CD4-positive, alpha-beta T cell treated with Interleukin-4 for 1 hour (primary cell): ENCODE results near the gene SH3PXD2B.

Experiments
- DNase-seq, 2 donors: peaks; one replicate each; pipeline ENCODE4 v3.0.0-alpha.2; 2020 to 2022

Gene SH3PXD2B

DNA sequence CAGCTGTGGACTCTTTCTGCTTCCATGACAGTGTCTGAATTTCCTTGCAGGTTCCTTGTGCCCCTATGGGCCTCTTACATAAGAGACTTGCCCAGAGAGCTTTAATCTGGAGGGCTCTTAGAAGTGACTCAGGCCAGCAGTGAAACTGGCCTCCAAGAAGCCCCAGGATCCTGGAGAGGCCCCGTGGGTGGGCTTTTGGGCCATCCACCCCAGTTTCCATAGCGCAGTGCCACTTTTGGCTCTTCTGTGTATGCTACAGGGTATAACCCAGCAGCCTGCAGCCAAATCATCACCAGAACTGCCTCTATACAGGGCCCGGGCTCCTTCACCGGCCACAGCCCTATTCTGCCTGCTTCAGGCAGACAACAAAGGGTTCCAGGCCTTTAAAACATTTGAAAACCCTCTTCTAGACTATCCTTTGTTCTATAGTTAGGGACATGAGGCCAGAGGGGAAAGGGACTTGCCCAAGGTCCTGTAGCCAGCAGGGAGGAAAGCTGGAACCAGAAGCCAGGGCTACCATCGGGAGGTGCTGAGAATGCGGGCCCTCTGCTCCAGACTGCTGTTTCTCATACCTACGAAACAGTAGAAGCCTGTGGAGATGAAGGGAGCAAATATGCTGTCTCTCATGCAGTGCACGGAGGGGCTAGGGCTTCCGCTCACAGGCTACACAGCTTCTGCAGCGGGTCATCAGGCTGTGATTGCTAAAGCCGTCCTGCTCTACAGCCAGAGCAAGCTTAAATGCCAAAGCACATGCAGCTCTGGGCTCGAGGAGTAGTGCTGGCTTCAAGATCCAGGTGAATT is 18.0 kb downstream of the SH3PXD2B start:
- DNase-seq = no peak

DNA sequence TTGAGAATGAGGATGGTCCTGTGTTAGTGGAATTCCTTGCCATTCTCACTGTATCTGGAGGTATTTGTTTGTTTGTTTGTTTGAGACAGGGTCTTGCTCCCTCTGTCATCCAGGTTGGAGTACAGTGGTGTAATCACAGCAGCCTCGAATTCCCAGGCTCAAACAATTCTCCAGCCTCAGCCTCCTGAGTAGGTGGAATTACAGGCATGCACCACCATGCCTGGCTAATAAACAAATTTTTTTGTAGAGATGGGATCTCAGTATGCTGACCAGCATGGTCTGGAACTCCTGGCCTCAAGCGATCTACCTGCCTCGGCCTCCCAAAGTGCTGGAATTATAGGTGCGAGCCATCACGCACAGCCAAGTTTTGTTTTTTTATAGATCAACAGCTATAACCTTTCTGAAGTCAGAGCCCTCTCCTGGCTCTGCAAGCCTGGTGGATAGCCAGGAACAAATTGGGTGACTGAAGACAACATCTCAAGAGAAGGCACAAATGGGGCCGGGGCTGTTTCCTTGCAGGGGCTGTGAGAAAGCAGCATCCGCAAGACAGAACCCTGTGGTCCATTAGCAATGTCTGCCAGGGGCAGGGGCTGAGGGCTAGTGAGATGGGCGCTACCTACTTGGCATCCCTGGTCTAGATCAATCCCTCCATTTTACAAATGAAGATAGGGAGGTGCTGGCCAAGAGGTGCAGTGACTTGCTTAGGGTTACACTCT is 18.8 kb downstream of the SH3PXD2B start:
- DNase-seq = no peak

DNA sequence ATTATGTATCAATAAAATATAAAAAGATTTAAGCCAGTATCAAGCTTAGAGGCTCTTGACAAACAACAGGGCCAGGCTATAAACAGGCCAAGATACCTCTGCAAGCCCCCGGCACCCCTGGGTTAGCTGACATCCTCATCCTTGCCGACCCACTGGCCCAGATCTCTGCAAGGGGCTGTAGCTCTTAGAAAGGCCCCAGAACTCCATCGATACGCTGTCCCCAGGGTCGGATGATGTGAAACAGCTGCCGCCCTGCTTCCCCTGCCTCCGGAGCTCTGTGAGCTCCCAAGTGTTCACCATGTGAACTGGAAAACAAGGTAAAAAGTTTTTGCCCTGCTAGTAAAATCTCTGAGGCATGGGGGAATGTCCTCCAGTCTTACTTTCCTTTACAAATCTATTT is 20.1 kb downstream of the SH3PXD2B start:
- no peak for DNase-seq

DNA sequence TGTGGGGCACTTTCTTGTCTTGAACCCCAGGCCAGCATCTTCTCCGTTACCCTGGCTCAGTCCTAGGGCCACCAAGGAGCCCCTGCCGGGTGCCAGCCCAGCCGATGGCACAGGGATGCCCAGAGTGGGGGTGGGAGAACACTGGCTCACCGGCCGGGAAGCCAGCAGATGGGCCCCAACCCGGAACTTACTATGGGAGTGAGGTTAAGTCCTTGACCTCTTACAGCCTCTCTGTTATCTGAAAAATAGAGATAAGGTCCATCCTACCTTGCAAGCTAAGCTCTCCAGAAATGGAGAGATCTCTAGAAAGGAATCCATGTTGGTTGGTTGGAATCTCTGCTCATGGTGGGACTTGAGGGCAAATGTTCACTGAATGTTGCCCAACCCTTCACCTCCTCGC is 20.8 kb downstream of the SH3PXD2B start:
- DNase-seq = no peak

DNA sequence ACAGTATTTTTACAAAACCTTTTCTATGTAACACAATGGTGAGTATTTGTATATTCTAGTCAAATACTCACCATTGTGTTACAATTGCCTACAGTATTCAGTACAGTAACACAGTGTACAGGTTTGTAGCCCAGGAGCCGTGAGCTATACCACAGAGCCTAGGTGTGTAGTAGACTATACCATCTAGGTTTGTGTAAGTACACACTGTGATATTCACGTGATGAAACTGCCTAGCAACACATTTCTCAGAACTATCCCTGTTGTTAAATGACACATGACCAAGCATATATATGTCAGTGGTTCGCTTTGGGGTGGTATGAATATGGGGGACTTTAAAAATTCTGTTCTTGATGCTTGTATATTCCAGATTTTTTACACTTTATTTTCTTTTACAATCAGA is 21.3 kb downstream of the SH3PXD2B start:
- DNase-seq = no peak

DNA sequence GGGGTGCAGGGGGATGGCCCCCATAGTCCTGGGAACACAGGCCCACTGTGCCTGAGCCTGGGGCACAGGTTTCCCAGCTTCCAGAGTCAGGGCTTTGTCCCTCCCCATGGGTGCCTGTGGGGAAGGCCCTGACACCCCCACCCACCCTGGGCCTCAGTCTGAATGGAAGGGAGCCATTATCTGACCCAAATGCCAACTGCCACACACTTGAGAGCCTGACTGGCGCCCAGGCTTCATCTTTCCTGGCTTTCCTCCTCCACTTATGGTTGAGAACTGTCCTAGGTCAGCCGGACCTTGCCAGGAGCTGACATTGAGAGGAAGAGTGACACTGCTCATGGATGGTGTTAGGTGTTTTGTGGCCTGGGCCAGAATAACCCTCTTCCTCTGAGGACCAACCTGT is 24.0 kb downstream of the SH3PXD2B start:
- no peak for DNase-seq

DNA sequence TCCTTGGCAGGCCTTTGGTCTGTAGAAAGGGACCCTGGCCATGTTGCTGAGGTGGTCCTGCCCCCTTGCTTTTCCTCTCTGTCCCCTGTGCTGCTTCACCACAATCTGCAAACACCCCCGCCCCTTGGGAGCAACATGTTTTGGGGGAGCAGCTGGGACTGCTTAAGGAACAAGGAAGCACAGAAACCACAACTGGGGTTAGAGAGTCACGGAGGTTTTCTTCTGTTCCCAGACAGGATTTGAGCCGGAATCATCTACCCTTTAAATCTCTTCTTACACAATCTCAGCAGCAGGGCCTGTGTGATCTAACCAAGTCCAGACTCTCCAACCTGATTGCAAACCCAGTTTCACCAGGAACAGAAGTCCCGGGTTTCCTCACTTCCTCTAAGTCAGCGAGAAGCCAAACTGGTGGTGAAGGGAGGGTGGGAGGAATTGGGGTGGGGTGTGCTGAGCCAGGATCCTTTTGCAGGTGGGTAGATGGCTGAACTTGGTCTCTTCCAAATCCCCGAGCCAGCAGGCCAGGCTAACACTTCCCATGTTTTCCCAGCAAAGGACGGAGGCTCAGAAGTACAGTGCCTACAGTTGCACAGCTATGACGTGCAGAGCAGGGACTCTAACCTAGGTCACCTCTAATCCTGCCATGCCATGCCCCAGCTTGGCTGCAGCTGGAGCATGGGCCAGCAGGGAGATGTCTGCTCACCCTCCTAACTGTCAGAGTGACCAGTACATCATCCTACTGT is 25.0 kb downstream of the SH3PXD2B start:
- DNase-seq = no peak

DNA sequence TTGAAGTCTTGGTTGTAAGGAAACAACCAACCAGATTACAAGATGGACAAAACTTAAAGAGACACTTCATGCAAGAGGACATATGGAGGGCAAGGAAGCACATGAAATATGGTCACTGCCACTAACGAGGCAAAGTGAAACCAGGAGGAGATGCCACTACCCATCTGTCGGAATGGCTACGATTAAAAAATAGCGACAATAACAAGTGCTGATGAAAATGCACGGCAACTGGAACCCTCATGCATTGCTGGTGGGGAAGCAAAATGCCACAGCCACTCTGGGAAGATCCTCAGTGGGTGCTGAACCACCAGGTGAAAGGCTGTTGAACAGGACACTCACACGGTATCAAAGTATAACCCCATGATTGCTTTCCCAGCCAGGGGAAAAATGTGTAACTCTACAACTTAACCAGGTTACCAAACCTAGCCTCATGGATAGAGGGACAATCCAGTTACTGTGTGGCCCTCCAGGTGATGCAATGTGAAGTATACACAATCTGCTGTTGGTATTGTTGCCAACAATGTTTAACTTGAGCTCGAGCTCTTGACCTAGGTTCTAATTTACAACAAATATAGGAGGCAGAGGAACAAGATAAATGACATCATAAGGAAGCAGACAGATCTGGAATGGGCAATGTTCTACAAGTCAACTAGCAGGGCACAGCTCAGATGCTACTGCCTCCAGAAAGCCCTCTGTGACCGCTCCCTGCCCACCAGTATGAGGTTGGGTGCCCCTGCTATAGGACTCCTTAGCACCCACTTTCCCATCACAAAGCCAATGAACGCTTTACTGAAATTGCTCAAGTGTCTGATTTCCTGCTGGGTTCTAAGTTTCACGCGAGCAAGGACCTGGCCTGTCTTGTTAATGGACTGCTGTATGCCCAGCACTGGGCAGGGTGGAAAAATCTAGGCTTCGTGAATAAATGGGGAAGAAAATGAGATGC is 25.8 kb downstream of the SH3PXD2B start:
- DNase-seq = no peak

DNA sequence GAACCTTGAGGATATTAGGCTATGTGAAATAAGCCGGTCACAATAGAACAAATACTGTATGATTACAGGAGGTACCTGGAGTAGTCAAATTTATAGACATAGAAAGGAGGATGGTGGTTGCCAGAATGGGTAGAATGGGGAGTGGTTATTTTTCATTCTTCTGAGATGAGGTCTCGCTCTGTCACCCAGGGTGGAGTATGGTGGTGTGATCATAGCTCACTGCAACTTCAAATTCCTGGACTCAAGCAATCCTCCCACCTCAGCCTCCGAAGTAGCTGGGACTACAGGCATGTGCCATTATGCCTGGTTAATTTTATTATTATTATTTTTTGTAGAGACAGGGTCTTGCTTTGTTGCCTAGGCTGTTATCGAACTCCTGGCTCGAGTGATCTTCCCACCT is 27.1 kb downstream of the SH3PXD2B start:
- no peak for DNase-seq

DNA sequence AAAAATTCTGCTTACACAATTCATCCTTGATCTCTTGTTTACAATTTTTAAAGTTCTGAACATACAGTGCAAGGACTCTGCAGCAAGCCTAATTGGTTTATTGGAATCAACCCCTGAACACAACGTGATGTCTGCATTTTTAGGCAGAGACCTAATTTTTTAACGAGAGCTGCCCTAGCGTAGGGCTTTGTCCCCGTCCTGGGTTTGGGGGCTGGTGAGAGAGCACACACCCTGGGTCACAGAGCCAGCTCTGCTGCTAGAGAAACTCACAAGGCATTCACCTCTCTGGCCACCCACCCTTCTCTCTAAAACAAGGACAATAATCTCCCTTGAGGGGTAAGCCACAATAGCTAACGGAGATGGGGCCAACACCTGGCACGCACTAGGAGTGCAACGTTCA is 28.2 kb downstream of the SH3PXD2B start:
- no peak for DNase-seq

DNA sequence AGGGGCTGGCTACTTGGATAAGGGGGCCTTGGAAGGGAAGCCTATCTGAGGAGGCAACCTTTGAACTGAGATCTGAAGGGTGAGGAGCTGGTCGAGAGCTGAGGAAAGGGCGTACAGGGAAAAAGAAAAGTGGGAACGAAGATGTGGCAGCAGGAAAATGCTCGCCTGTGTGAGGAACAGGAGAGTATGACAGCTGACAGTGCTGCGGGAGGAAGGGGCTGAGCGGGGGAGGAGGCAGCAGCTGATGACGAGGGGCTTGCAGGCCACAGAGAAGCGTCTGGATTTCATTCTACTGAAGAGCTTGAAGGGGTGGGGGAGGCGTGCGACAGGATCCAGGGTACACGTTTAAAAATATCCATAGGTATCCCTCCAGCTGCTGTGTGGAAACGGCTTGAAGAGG is 28.9 kb downstream of the SH3PXD2B start:
- no peak for DNase-seq

DNA sequence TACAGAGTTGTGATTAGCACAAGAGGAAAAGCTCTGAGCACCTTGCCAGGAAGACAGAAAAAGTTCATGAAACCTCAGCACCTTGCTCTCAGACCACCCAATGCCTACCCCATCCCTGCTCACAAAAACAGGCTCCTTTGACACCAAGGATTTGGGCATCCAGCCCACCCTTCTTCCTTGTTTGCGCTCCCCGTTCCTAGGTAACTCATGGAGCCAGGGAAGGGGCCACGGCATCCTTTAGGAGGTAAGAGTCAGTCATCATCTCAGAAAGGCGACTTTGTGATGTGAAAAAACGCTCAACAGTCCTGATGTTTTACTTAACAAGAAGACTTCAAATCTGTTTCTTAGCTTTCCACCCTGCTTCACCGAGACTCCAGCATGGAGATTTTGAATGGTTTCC is 29.5 kb downstream of the SH3PXD2B start:
- no peak for DNase-seq

DNA sequence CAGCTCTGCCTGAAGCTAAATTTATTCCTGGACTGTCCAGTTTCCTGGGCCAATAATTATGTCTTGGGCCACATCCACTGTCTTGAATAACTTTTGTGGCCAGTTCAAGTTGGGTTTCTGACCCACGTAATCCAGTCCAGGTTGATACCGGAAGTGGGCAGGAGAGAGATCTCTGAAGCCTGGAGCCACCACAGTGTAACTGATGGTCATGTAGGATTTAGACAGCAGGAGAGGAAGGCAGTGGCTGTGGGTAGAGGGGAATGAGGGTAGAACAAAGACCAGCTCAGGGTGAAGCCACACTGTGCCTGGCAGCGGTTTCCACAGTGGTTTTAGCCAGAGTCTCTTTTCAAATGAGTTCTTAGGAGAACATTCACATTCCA is 30.2 kb downstream of the SH3PXD2B start:
- no peak for DNase-seq

DNA sequence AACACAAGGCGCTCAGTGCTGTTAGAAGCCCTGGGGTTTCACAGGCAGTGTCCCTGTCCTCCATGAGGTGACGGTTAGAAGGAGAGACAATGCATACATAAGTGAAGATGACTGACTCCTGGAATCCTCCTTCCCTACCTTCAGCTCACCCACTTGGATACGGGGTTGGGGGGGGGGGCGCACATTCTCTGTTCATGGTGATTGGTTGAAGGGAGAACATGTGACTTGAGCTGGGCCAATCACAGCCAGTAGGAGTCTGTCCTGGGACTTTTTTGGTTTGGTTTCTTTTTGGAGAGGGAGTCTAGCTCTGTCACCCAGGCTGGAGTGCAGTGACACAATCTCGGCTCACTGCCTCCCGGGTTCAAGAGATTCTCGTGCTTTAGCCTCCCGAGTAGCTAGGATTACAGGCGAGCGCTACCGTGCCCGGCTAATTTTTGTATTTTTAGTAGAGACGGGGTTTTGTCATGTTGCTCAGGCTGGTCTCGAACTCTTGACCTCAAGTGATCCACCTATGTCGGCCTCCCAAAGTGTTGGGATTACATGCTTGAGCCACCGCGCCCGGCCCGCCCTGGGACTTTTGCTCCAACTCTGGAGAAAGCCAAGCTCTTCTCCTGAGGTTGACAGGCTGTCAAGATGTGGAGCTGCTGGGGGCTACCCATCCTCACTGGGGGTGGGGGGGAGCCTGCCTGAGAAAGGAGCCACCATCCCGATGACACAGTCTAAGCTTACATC is 30.8 kb downstream of the SH3PXD2B start:
- no peak for DNase-seq

DNA sequence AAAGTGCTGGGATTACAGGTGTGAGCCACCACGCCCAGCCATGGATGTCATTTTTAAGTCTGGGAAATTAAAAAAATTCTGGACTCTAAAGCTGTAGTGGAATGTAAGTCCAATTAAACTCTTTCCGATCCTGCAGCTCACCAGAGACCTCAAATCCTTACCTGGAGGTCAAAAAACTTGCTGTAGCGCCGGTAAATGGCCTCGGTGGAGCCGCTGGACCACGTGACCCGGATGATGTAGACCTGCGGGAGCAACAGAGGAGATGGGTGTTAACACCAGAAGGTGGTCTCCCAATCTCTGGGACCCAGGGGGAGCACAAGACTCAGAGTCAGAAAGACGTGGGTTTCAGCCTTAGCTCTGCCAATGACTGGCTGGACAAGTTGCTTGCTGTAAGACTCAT is 32.1 kb downstream of the SH3PXD2B start:
- no peak for DNase-seq

DNA sequence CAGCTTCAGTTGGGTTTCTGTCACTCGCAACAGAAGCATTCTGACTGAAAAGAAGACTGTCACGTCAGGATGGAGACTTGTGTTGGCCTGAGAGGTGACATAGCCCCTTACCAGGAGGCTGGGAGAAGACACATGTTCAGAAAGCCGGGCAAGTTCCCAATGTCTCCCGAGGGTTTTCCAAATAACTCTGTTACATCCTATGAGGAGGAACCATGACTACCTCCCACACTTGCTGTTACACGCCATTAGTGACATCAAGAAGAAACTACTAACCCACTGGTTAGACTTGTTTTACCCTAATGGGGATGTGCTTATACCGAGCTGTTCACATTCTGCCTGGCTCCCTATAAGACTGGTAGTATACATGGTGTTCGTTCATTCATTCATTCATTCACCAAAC is 33.3 kb downstream of the SH3PXD2B start:
- no peak for DNase-seq

DNA sequence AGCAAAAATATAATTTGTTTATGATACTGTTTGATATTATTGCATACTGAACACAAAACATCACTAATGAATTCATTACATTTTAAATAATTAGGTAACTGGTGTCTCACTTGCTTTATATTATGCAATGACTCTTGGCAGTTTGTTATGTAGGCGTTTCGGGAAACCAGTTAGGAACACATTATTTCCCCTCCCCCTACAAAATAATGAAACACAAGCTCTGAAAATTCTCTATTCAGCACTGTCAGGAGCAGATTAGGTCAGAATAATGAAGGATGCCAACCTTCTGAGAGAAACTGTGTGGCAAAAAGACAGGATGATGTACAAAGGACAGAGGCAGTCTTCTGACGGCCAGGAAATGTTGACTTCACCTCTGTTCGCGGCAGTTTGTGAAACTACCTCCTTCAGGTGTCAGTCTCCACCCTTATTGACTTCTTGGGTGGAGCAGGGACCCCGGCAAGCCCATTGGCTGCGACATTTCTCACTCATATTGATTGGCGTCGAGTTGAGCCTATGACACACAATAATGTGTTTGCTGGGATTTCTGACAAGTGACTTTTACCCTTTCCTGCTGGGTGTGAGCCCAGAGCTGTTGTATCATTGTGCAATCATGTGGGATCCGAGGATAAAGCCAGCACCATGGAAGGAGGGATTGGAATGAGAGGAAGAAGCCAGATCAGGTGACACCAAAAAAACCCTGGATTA is 33.9 kb downstream of the SH3PXD2B start:
- DNase-seq = peak; percentile 14 to 17

DNA sequence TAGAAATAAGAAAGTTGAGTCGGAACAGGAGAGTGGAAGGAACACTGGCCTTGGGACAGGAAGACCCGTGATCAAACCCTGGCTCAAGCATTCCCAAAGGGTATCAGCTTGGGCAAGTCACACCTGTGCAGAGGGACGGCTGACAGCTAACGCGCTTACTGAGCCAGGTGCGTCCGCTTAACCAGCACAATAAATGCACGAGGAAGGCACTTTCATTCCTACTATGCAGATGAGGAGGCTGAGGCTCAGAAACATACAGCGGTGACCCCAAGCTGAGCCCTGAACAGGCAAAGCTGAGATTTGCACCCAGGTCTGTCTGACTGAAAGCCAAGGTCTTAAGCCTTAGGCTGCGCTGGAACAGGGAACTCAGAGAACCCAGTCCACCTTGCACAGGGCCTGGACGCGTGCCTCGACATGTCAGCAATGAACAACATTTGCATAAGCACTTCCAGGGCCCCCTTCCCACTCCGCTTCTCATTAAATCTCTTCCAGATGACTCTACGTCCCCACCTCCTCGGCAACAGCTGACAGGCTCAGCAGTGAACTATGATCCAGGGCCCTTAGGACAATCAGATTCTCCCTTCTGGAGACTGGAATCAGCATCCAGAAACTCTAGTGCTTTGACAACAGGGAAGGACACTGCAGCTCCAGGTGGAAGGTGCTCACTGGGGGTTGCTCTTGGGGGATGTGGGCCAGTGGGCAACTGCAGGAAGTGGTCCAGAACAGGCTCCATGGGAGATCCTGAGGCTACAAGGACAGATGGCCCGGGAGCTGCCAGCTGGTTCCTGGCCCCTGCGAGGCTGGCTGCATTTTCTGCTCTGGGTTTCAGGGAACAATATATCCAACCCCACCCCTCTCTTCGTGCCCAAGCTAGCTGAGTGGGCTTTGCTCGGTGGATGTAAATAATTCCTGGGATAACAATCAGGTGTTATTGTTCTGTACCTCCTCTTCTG is 35.2 kb downstream of the SH3PXD2B start:
- DNase-seq = no peak

DNA sequence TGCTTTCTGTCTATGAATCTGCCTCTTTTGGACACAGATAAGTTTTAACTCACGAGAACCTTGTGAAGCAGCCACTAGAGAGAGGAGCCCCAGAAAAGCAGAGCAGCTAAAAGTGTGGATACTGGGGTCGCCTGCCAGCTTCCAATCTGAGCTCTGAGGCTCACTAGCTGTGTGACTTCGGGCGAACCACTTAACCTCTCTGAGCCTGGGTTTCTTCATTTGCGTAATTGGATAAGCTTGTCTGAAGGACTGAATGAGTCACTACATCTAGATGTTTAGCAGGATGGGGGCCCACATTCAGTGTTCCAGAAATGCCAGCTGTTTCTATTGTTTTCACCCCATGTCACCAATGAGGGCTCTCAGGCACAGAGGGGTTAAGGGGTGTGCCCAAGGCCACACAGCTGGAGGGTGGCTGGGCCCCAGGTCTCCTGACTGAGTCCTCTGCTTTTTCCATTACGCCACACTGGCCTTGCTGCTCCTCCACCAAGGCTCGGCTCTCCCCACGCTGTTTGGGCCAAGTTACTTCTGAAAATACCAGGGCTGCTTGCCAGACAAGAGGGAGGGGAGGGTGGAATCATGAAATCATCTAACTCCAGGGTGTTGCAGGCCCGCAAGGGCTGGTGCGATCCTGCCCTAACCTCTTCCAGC is 36.2 kb downstream of the SH3PXD2B start:
- DNase-seq = peak in 1 of 2 donors; percentile 21
